K562 (cell line): Measurements from ENCODE around the gene NRG2.

ENCODE experiments used
- GATAD2A ChIP-seq: fragments of 450-650 bp; IDR thresholded peaks from 2 replicates; pipeline ENCODE4 v1.6.1; 2017
- TF ChIP-seq, protein P1 (sequence below), 3 experiments: IDR thresholded peaks in 2 of 3; conservative IDR thresholded peaks in 1 of 3; 2 replicates each; pipeline ENCODE4 v1.5.1; 2011 to 2012; ENCODE audit warnings: low read length in 3 of 3, mild to moderate bottlenecking in 3 of 3, control low read depth in 2 of 3, improper control_type of control experiment in 1 of 3, inconsistent platforms in 1 of 3, low read depth in 1 of 3, mixed read lengths in 1 of 3, moderate library complexity in 1 of 3; ENCODE audit not compliant: insufficient read depth in 2 of 3
- TF ChIP-seq, protein P2 (sequence below): fragments of 250-450 bp; sonication (Bioruptor Pico); IDR thresholded peaks from 2 replicates; pipeline ENCODE4 v1.4.0; 2020; ENCODE audit warnings: mild to moderate bottlenecking, moderate library complexity, borderline replicate concordance
- TF ChIP-seq, protein P3 (sequence below): sonication (generic); formaldehyde crosslinking; IDR thresholded peaks from 2 replicates; pipeline ENCODE4 v1.8.0; 2022; ENCODE audit warnings: mild to moderate bottlenecking, missing genetic modification reagents
- TF ChIP-seq, protein P4 (sequence below): sonication (generic); formaldehyde crosslinking; IDR thresholded peaks from 2 replicates; pipeline ENCODE4 v1.9.0; 2022; ENCODE audit warnings: mild to moderate bottlenecking, missing genetic modification reagents
- TF ChIP-seq, protein P5 (sequence below): sonication (generic); formaldehyde crosslinking; IDR thresholded peaks from 2 replicates; pipeline ENCODE4 v1.8.1; 2023; ENCODE audit warnings: mild to moderate bottlenecking, missing genetic modification reagents

DNA sequence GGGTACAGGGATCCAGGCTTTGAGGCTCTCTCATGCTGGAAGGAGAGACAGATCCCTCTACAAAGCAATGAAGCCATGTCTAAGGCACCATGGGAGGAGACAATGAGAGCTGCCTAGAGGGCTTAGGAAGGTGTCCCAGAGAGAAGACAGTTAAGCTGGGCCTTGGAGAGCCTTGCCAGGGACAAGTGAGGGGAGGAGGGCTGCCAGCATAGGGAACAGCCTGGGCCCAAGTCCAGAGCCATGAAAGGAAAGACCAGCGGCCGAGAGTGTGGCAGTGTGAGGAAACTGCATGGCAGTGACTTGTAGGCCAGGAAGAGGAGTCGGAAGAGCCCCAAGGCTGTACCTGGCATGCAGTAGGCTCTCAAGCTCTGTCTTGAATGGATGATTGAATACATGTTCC, 159.0 kb downstream of the NRG2 start:
- TF ChIP-seq GATAD2A: no peak
- TF ChIP-seq, protein P1, sequence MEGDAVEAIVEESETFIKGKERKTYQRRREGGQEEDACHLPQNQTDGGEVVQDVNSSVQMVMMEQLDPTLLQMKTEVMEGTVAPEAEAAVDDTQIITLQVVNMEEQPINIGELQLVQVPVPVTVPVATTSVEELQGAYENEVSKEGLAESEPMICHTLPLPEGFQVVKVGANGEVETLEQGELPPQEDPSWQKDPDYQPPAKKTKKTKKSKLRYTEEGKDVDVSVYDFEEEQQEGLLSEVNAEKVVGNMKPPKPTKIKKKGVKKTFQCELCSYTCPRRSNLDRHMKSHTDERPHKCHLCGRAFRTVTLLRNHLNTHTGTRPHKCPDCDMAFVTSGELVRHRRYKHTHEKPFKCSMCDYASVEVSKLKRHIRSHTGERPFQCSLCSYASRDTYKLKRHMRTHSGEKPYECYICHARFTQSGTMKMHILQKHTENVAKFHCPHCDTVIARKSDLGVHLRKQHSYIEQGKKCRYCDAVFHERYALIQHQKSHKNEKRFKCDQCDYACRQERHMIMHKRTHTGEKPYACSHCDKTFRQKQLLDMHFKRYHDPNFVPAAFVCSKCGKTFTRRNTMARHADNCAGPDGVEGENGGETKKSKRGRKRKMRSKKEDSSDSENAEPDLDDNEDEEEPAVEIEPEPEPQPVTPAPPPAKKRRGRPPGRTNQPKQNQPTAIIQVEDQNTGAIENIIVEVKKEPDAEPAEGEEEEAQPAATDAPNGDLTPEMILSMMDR (IDR thresholded peaks at IDR 0.05 in 2 of 3, conservative IDR thresholded peaks at IDR 0.05 in 1 of 3; ENCODE audit: insufficient read depth in 2 of 3, low read depth in 1 of 3, low read length in 3 of 3): no peak
- TF ChIP-seq, protein P2, sequence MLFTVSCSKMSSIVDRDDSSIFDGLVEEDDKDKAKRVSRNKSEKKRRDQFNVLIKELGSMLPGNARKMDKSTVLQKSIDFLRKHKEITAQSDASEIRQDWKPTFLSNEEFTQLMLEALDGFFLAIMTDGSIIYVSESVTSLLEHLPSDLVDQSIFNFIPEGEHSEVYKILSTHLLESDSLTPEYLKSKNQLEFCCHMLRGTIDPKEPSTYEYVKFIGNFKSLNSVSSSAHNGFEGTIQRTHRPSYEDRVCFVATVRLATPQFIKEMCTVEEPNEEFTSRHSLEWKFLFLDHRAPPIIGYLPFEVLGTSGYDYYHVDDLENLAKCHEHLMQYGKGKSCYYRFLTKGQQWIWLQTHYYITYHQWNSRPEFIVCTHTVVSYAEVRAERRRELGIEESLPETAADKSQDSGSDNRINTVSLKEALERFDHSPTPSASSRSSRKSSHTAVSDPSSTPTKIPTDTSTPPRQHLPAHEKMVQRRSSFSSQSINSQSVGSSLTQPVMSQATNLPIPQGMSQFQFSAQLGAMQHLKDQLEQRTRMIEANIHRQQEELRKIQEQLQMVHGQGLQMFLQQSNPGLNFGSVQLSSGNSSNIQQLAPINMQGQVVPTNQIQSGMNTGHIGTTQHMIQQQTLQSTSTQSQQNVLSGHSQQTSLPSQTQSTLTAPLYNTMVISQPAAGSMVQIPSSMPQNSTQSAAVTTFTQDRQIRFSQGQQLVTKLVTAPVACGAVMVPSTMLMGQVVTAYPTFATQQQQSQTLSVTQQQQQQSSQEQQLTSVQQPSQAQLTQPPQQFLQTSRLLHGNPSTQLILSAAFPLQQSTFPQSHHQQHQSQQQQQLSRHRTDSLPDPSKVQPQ: no peak
- TF ChIP-seq, protein P3, sequence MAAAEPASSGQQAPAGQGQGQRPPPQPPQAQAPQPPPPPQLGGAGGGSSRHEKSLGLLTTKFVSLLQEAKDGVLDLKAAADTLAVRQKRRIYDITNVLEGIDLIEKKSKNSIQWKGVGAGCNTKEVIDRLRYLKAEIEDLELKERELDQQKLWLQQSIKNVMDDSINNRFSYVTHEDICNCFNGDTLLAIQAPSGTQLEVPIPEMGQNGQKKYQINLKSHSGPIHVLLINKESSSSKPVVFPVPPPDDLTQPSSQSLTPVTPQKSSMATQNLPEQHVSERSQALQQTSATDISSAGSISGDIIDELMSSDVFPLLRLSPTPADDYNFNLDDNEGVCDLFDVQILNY (CRISPR knock-in tag): no peak
- TF ChIP-seq, protein P4, sequence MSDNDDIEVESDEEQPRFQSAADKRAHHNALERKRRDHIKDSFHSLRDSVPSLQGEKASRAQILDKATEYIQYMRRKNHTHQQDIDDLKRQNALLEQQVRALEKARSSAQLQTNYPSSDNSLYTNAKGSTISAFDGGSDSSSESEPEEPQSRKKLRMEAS (CRISPR knock-in tag): no peak
- TF ChIP-seq, protein P5, sequence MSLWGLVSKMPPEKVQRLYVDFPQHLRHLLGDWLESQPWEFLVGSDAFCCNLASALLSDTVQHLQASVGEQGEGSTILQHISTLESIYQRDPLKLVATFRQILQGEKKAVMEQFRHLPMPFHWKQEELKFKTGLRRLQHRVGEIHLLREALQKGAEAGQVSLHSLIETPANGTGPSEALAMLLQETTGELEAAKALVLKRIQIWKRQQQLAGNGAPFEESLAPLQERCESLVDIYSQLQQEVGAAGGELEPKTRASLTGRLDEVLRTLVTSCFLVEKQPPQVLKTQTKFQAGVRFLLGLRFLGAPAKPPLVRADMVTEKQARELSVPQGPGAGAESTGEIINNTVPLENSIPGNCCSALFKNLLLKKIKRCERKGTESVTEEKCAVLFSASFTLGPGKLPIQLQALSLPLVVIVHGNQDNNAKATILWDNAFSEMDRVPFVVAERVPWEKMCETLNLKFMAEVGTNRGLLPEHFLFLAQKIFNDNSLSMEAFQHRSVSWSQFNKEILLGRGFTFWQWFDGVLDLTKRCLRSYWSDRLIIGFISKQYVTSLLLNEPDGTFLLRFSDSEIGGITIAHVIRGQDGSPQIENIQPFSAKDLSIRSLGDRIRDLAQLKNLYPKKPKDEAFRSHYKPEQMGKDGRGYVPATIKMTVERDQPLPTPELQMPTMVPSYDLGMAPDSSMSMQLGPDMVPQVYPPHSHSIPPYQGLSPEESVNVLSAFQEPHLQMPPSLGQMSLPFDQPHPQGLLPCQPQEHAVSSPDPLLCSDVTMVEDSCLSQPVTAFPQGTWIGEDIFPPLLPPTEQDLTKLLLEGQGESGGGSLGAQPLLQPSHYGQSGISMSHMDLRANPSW: no peak
